ENCODE results near the gene IP6K3. TPM values are rescaled to one million over a fixed set of nuclear protein-coding genes. Genes with fewer than 3 reads are reported as not detected.

The IP6K3 gene
- total RNA-seq, 1 donor: 6.0 TPM

- no peak for DNase-seq (ENCODE audit: low read depth)
- TF ChIP-seq, protein P1, sequence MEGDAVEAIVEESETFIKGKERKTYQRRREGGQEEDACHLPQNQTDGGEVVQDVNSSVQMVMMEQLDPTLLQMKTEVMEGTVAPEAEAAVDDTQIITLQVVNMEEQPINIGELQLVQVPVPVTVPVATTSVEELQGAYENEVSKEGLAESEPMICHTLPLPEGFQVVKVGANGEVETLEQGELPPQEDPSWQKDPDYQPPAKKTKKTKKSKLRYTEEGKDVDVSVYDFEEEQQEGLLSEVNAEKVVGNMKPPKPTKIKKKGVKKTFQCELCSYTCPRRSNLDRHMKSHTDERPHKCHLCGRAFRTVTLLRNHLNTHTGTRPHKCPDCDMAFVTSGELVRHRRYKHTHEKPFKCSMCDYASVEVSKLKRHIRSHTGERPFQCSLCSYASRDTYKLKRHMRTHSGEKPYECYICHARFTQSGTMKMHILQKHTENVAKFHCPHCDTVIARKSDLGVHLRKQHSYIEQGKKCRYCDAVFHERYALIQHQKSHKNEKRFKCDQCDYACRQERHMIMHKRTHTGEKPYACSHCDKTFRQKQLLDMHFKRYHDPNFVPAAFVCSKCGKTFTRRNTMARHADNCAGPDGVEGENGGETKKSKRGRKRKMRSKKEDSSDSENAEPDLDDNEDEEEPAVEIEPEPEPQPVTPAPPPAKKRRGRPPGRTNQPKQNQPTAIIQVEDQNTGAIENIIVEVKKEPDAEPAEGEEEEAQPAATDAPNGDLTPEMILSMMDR (IDR thresholded peaks at IDR 0.05; ENCODE audit: insufficient read depth, low read depth, low read length): no peak
- H3K4me3 ChIP-seq (ENCODE audit: low read depth, low read length): no peak overlapping the region
Observed at GRCh38 chr6:33747823-33748222, 1.1 kb upstream of the IP6K3 start.

- TF ChIP-seq, protein P1 (IDR thresholded peaks at IDR 0.05; ENCODE audit: insufficient read depth, low read depth, low read length): no peak
- DNase-seq (ENCODE audit: low read depth): peak; percentile 92
- peak overlapping the region; percentile 74 for H3K4me3 ChIP-seq (ENCODE audit: low read depth, low read length)
Observed at GRCh38 chr6:33746036-33746600, 587 bp downstream of the IP6K3 start.

GRCh38 chr6:33745548-33745947 is 1.2 kb downstream of the IP6K3 start:
- peak overlapping the region; percentile 74 for H3K4me3 ChIP-seq (ENCODE audit: low read depth, low read length)
- DNase-seq (ENCODE audit: low read depth): peak; percentile 71
- TF ChIP-seq, protein P1 (IDR thresholded peaks at IDR 0.05; ENCODE audit: insufficient read depth, low read depth, low read length): no peak

- H3K4me3 ChIP-seq (ENCODE audit: low read depth, low read length): peak overlapping the region; percentile 74
- peak; percentile 83 for DNase-seq (ENCODE audit: low read depth)
- TF ChIP-seq, protein P1 (IDR thresholded peaks at IDR 0.05; ENCODE audit: insufficient read depth, low read depth, low read length): no peak
Observed at GRCh38 chr6:33744895-33745546, 1.7 kb downstream of the IP6K3 start.

DNA sequence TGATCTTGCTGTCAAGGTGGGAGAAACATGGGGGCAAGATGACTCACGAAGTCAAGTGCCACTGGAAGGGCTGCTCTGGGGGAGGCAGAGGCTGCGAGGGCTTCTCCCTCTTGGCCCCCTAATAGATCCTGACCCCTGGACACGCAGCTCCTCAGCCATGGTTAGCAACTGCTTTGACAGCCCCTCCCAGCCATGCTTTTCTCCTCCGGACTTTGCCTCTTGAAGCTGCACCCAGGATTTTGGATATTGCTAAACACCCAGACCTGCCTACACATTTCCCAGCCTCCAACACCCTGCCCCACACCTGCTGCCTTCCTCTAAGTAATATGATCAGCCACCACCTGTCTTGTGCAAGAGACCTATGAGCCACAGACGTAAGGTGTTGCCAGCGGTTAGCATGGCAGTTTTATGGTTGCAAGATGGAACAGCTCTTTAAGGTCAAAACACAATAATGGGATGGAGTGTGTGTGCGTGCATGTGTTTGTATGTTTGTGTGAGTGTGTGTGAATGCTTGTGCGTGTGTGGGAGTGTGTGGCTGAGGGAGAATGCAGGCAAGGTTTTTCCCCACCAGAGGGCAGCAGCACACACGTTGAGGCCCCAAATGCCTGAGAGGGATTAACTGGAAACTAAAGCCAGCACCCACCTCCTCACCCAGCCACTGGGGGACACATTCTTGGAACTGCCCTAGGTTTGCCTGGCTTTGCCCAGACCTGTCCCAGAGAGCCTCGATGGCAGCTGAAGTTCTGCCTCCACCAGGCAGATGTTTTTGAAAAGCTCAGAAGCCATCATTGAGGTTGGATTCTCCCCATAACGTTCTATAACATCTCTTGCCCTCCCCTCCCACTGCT is 2.5 kb downstream of the IP6K3 start:
- peak overlapping the region; percentile 74 for H3K4me3 ChIP-seq (ENCODE audit: low read depth, low read length)
- TF ChIP-seq, protein P1 (IDR thresholded peaks at IDR 0.05; ENCODE audit: insufficient read depth, low read depth, low read length): peak; percentile 93
- peak; percentile 81 for DNase-seq (ENCODE audit: low read depth)

DNA sequence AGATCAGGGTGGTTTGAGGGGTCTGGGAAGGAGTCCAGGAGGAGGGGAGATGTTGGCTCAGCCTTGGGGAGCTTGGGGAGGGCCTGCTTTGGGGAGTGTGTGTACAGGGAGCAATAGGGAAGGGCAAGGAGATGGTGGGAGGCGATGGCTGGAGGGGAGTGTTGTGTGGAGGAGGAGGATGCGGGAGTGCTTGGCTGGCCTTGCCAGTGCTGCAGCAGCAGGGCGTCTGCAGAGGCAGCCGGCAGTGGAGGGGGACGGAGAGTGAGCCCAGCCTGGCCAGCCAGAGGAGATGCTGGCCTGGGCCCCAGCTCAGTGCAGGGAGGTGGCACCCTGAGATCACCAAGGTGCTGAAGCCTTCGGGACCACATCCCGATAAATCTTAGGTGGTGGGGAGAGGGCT is 3.9 kb downstream of the IP6K3 start:
- TF ChIP-seq, protein P1 (IDR thresholded peaks at IDR 0.05; ENCODE audit: insufficient read depth, low read depth, low read length): no peak
- DNase-seq (ENCODE audit: low read depth): no peak
- H3K4me3 ChIP-seq (ENCODE audit: low read depth, low read length): no peak overlapping the region

Data from fibroblast of villous mesenchyme (primary cell).